HG03064 (cell line): ENCODE results near the gene TPPP3.

Experiments used
- ATAC-seq: cut with Tn5 transposase; IDR thresholded peaks from one replicate; pipeline ENCODE4 v1.9.1; 2021; ENCODE audit warnings: low read depth; ENCODE audit not compliant: unreplicated experiment

Gene TPPP3

GRCh38 chr16:67406111-67406971, 13.0 kb upstream of the TPPP3 start:
- ATAC-seq = no peak

GRCh38 chr16:67405336-67405735, 12.0 kb upstream of the TPPP3 start:
- no peak for ATAC-seq

DNA sequence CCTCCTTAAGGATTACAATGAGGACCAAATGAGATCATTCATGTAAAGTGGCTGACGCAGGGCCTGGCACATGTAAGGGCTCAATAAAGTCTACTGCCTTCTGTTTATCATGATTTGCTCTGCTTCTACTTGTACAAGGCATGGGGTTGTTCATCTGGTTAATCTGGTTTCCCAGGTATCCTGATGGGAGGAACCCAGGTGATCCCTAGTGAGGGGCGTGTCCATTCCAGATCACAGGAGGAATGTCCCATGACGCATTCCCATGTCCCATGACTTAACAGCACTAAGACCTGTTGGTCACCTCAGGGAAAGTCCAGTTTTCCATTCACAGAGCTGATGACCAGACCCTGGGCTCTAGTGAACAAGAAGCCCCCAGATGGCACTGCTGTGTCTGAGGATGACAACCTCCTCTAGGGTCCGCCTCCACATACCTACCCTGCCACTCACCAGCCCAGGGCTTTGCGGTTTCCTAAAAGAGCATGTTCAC, 11.5 kb upstream of the TPPP3 start:
- ATAC-seq = no peak

DNA sequence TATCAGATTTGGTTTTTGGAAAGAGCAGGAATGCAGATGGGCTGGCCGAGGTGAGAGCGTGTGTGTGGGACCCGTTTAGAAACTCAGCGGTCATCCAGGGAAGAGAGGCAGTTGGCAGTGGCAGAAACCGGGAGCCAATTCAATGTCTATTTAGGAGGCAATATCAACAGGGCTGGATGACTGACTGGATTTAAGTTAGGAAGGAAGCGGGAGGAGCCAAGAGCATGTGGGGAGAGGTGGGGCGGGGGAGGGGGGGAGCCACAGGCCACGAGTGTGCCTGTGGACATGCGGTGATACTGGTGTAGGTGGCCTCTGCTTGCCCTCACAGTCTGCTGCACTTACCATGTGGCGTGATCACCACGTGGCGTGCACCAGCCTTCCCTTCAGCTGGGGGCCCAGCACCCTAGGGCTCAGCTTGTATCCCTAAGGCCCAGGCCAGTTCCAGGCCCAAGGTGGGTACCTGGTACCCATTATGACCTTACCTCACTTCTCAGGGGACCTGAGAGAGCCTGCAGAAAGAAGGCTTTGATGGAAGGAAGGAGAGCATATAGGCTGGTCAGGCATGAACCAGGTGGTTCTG, 10.8 kb upstream of the TPPP3 start:
- no peak for ATAC-seq

GRCh38 chr16:67400901-67401300, 7.6 kb upstream of the TPPP3 start:
- ATAC-seq = no peak

DNA sequence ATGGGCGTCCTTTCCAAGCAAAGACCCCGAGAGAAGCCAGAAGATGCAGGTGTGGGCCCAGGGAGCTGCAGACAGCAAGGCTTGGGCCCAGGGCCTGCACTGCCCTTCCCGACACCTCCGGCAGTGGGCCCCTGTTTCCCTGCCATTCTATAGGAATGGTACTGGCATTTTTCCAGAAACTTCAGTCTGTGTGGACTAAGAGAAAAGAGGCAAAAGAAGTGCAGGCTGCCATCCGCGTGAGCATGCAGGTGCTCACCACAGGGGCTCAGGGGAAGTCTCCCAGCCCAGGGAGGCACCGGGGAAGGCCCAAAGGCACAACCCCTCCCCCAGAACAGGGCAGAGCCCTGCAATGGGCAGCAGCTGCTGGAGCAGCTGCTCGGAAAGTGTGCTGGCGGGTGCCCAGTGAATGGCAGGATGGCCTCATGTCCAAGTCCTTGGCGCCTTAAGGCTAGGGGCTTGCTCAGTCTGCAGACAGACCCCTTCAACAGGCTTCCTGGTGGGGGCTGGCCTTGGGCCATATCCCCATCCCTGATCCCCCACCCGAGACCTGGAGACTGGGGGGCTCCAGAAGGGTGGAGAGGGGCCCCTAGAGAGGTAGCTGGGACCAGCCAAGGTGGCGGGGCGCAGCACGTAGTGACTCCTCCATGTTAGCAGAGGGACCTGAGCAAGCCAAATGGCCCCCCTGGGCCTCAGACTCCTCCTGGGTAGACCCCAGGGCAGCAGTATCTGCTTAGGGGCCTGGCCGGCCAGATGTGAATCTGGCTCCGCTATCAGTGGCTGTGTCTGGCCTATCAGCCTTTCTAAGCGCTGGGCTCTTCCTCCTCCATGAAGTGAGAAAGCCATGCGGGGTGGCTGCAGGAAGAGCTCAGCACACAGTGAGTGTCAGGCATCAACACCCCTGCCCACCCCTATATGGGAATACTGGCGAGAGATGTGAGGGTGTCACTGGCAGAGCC, 6.7 kb upstream of the TPPP3 start:
- no peak for ATAC-seq

GRCh38 chr16:67399218-67399733, 6.0 kb upstream of the TPPP3 start:
- ATAC-seq = no peak

DNA sequence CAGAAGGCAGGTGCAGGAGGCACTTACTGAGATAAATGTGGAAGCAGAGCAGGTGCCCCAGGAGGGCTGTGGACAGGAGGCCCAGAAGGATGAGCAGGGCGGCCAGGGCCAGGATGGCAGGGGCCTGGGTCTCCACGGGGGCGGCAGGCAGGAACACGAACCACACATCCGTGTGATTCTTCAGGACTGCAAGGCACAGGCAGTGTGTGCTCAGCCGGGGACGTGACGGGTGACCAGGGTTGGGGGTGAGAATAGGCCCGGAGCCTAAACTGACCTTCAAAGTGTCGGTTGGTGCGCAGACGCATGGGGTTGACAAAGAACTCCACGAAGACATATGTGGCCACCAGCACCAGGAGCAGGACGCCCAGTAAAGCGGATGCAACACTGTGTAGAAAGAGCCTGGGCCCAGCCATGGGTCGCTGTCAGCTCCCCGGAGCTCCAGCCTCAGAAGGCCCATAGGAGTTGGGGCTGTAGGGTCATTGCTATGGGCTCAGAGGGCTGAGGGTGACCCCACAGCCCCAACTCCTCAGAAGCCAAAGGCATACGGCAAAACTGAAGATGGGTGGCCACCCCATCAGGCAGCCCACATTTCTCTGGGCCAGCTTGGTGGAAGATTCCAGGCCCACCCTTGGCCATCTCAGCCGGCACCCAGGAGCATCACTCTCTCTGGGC, 5.4 kb upstream of the TPPP3 start:
- ATAC-seq = no peak

DNA sequence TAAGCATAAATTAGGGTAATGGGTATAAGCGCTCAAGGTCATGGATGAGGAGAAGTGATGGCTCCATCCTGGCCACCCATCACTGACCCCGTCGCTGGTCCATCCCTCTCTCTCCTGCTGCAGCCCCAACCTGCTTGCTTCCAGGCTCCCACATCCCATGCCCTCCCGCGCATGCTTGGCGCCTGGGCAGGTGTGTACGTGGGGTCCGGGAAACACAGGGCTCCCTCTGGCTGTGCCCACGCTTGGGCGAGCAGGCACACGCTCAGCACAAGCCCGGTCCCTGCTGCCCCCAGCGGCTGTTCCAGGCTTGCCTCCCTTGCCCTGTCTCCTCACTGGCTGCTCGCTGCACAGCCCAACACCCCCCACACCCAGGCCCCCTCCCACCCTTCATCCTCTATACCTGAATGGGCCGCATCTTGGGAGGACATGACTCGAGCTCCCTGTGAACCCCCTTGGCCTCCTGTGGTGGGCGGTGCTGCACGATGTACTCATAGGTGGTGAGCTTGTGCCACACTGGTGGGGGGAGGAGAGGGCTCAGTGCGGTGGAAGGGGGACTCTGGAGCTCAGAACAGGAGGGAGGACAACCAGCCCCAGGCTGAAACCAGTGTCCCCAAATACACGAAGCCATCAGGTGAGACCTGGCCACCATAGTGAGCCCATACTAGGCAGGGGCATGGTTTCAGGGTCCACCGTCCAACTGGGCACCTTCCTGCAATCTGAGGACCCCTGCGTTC, 4.7 kb upstream of the TPPP3 start:
- ATAC-seq = no peak

GRCh38 chr16:67397036-67397801, 3.9 kb upstream of the TPPP3 start:
- ATAC-seq = no peak

- no peak for ATAC-seq
Measured at GRCh38 chr16:67396159-67397035, 3.1 kb upstream of the TPPP3 start.

DNA sequence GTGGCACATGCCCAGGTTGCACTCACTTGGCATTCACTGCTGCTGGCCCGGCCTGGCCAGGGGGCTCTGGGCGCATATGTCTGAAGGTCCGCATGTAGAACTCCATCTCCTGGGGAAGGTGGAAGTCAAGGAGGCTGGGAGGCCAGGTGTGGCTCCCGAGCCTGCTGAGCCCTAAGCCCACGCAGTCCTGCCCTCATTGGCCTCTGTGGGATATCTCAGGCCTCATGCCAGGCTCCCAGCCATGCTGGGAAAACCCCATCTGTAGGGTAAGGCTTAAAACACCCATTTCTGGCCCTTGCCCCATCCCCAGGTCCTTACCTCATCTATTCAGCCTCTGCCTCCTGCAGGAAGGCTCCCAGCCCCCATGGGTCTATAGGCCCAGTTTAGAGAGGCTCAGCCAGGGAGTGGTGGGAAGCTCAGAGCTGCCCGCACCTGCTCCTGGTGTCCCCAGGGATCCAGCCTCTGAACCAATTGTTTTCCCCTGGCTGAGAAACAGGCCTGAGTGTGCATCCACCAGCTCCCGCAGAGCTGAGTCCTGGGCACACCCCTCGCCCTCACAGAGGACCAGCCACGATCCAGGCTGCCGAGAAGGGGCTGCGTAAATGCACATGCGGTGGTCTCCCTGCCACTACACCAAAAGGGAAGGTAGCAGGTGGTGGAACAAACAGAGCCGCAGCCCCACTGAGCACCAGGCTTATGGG, 2.3 kb upstream of the TPPP3 start:
- no peak for ATAC-seq

DNA sequence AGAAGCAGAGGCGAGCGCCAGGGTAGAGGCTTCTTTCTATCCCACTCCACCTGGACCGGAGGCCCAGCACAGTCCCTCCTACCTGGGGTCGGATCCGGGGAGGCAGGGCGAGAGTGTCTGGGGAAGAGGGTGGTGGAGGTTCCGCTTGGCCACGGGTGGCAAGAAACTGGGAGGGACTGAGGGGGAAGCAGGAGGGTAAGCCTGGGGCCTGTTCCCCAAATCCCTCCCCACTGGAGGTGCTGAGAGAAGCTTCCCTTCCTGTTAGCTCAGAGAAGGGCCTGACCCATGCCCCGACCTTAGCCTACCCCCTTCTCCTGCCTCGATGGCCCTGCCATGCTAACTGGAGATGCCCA, 1.8 kb upstream of the TPPP3 start:
- ATAC-seq = no peak

DNA sequence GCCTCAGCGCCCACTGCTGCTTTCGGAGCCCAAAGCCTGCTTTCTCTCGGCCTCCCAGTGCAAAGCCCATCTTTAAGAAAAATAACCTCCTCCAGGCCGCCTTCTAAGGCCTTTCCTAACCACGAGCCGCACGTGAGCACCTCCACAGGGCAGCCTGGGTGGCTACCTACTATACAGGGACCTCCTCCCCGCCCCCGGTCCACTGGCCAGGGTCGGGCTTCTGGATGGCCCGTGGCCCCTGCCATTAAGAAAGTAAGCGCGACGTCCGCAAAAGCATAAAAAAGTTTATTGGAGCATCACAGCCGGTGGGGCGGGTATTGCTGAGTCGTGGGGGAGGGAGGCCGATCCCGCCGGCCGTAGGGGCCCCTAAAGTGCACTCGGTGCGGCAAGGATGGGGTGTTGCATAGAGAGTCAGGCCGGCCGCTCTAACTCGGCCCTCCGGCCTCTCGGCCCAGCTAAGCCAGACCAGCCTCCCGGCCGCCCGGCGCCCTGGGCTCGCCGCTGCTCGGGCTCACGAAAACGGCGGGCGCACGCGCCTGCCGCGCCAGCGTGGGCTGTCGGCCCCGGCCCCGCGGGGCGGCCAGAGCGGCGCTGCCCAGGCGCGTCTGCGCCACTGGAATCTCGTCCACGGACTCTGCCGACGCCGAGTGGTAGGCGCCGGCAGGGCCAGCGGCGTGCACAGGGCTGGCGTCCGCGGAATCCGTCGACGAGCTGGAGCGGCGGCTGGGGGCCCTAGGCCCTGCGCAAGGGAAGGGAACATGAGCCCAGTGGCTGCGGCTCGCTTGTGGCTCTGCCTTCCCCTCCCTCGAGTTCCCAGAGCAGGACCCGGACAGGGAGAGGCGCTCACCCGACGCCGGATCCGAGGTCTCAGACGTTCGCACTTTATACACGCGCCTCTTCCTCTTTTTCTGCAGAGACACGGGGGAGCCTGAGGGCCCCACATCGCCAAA, 1.1 kb upstream of the TPPP3 start:
- ATAC-seq = no peak

DNA sequence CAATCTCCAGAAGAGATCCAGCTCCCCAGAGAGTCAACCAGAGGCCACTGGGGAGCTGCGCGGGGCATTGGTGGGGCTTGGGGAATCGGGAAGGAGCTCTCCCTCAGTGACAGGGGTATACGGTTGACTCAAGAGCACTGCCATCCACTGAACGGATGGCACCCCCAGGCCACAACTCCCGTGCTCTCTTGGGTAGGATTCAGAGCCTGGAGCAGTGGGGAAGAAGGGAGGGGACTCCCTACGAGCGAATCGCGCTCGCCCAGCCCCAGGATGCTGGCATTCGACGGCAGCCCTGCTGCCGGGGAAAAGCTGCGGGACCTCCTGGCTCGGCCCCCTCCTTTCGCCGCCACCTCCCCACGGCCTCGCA, 473 bp upstream of the TPPP3 start:
- no peak for ATAC-seq

GRCh38 chr16:67392301-67393059, 818 bp downstream of the TPPP3 start:
- ATAC-seq = no peak
